Measurements from ENCODE around the gene GNG3.
"Not testable (repeated sequence)": the region's sequence is repeated elsewhere in the genome, so short reads cannot be mapped to it uniquely, and the experiment has no call there.

- TF ChIP-seq CTCF (IDR thresholded peaks at IDR 0.05; ENCODE audit: low read depth, low read length); EZH2phosphoT487 (IDR thresholded peaks at IDR 0.05; ENCODE audit: low read depth): not testable (repeated sequence)
Measured at GRCh38 chr11:62749931-62750330, 42.5 kb downstream of the GNG3 start.

All from OCI-LY3 (cell line).